GM19025 (cell line): ENCODE results near the gene GLIPR2.
"Not testable (repeated sequence)": the region's sequence is repeated elsewhere in the genome, so short reads cannot be mapped to it uniquely, and the experiment has no call there.

Source experiments
- ATAC-seq: cut with Tn5 transposase; IDR thresholded peaks from one replicate; pipeline ENCODE4 v1.9.1; 2021; ENCODE audit warnings: mild to moderate bottlenecking, low read depth, moderate library complexity; ENCODE audit not compliant: unreplicated experiment

GLIPR2 gene

GRCh38 chr9:36161187-36161586 lies 24.7 kb downstream of the GLIPR2 start:
- ATAC-seq, result no peak

DNA sequence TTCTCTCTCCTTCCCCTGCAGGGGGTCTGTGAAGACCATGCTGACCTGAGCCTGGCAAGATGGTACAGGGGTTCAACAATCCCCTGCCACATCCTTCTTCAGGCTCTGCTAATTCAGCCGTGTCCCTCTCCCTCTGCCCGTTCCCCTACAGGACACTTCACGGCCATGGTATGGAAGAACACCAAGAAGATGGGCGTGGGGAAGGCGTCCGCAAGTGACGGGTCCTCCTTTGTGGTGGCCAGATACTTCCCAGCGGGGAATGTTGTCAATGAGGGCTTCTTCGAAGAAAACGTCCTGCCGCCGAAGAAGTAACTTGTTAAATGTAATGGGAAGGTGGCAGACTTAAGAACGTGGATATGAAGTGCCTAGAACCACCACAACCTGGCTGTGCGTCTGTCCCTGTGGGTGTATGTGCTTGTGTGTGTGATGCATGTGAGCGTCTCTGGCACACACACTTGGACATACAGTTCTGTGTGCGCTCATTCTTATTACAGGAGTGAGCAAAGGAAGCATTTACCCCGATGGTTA lies 25.7 kb downstream of the GLIPR2 start:
- no peak for ATAC-seq

GRCh38 chr9:36163049-36163785 lies 26.7 kb downstream of the GLIPR2 start:
- ATAC-seq, result no peak

DNA sequence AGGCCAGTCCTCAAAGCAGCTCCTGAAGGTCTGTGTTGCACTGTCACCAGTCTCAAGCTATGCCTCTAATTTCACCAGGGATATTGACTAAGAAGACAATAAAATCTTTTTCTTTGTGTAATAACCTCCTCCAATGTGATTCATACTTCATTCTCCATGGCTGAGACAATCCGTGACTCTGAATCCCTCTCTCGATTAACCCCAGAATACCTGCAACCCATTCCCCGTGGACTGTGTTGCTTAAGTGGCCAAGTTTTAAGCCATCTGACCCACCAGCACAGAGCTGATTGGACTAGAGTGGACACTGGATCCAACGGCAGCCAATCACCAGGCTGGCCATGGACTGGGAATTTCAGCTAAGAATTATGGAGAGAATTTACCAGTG lies 27.2 kb downstream of the GLIPR2 start:
- ATAC-seq, result no peak

- no peak for ATAC-seq
Measured at GRCh38 chr9:36164372-36164771, 27.8 kb downstream of the GLIPR2 start.

- no peak for ATAC-seq
Measured at GRCh38 chr9:36164989-36165388, 28.5 kb downstream of the GLIPR2 start.

GRCh38 chr9:36165826-36166167 lies 29.3 kb downstream of the GLIPR2 start:
- no peak for ATAC-seq

- peak; percentile 80 for ATAC-seq
Measured at GRCh38 chr9:36166168-36166927, 29.8 kb downstream of the GLIPR2 start.

GRCh38 chr9:36169166-36169565 lies 32.6 kb downstream of the GLIPR2 start, which contains the start of gene CCIN:
TSS of gene CCIN (plus strand) at chr9:36169388. CDS start at chr9:36169503, 115 bp downstream.
- no peak for ATAC-seq

GRCh38 chr9:36169708-36170107 lies 33.2 kb downstream of the GLIPR2 start:
- no peak for ATAC-seq

DNA sequence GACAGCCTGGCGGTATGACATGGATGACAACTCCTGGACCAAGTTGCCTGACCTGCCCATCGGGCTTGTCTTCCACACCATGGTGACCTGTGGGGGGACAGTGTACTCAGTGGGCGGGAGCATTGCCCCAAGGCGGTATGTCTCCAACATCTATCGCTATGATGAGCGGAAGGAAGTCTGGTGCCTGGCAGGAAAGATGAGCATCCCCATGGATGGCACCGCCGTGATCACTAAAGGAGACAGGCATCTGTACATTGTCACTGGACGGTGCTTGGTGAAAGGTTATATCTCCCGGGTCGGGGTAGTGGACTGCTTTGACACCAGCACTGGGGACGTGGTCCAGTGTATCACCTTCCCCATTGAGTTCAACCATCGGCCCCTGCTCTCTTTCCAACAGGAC lies 34.0 kb downstream of the GLIPR2 start:
- no peak for ATAC-seq

- no peak for ATAC-seq
Measured at GRCh38 chr9:36173861-36174260, 37.3 kb downstream of the GLIPR2 start.

GRCh38 chr9:36174271-36174670 lies 37.7 kb downstream of the GLIPR2 start:
- no peak for ATAC-seq

DNA sequence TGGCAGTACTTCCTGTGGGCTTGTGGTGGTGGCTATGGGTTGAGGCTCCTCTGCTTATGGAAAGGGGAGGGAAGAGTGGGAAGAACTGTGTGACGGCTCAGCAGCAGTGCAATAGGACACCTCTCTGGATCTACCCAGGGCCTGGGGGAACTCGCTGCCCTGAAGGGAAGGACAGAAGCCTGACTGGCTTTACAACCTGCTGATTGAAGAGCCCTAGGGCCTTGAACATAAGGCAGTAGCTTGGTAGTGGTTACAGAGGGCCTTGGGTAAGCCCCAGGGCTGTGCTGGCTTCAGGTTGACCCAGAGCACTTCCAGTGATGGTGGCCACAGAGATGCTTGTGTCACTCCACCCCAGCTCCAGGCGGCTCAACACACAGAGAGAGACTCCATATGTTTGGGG lies 38.2 kb downstream of the GLIPR2 start:
- no peak for ATAC-seq

DNA sequence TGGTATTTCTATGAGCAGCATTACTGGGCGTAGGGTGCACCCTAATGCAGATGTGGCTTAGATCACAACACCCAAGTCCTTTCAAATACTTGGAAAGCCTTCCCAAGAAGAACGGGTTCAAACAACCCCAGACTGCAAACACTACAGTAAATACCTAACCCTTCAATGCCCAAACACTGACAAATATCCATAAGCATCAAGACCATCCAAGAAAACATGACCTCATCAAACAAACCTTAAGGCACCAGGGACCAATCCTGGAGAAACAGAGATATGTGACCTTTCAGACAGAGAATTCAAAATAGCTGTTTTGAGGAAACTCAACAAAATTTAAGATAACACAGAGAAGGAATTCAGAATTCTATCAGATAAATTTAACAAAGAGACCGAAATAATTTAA lies 38.7 kb downstream of the GLIPR2 start:
- not testable (repeated sequence) for ATAC-seq

- not testable (repeated sequence) for ATAC-seq
Measured at GRCh38 chr9:36176496-36176895, 40.0 kb downstream of the GLIPR2 start.

DNA sequence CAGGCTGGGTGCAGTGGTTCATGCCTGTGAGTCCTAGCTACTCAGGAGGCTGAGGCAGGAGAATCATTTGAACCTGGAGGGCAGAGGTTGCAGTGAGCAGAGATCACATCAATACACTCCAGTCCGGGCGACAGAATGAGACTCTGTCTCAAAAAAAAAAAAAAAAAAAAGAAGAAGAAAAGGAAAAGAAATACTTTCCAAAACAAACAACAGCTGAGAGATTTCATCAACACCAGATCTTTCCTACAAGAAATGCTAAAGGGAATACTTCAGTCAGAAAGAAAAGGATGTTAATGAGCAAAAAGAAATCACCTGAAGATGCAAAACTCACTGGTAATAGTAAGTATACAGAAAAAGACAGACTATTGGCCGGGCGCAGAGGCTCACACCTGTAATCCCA lies 41.0 kb downstream of the GLIPR2 start:
- ATAC-seq, result no peak

DNA sequence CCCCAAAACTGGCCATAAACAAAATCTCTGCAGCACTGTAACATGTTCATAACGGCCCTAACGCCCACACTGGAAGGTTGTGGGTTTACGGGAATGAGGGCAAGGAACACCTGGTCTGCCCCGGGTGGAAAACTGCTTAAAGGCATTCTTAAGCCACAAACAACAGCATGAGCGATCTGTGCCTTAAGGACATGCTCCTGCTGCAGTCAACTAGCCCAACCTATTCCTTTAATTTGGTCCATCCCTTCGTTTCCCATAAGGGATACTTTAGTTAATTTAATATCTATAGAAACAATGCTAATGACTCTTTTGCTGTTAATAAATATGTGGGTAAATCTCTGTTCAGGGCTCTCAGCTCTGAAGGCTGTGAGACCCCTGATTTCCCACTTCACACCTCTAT lies 43.7 kb downstream of the GLIPR2 start:
- ATAC-seq, result not testable (repeated sequence)

DNA sequence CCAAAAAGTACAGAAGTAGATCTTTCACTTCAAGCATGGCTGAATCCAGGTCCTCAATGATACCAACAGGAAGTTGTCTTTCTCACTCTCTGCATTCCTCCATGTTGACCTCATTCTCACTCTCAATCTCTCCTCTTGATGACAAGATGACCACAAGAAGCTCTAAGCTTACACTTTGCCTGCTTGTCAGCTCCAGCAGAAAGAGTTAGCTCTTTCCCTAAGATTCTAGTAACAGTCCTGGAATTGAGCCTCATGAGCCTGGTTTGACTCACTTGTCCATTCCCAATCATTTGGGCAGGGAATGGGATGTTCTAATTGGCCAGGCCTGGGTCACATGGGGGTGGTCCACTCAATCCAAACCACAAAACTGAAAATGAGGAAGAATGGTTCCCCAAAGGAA lies 50.9 kb downstream of the GLIPR2 start:
- ATAC-seq, result no peak

- ATAC-seq, result no peak
Measured at GRCh38 chr9:36188212-36188611, 51.7 kb downstream of the GLIPR2 start.

DNA sequence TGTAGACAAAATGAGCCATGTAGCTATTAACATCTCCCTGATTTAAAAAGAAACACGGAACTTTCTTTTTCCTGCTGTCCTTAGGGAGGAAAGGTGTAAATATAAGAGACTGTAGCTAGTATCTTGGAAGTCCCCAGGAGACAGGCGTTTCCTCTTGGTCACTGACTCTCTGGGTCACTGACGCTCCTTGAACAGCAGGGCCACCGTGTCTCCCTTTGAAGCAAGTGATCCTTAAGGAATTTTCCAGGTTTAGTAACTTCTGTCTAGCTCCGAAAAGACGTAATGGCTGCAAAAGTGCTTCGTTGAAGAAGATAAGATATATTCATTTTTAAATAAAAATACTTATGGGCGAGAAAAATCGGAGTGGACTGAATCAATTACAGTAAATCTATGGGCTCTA lies 53.4 kb downstream of the GLIPR2 start:
- ATAC-seq, result no peak
